IPS DF 4.7 (cell line): ENCODE measurements around the gene NEURL2.
"Not testable (repeated sequence)": the region's sequence is repeated elsewhere in the genome, so short reads cannot be mapped to it uniquely, and the experiment has no call there.

Experiments used
- DNase-seq: peaks from one replicate; pipeline ENCODE4 v3.0.0-alpha.2; 2013; ENCODE audit warnings: low spot score; ENCODE audit errors: extremely low read depth

The NEURL2 gene

DNA sequence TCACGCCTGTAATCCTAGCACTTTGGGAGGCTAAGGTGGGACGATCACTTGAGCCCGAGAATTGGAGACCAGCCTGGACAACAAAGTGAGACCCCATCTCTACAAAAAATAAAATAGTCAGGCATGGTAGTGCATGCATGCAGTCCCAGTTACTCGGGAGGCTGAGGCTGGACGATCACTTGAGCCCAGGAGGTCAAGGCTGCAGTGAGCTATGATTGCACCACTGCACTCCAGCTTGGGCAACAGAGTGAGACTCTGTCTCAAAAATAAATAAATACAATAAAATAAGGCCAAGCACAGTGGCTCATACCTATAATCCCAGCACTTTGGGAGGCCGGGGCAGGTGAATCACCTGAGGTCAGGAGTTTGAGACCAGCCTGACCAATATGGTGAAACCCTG is 10.3 kb upstream of the NEURL2 start:
- DNase-seq, result not testable (repeated sequence)

DNA sequence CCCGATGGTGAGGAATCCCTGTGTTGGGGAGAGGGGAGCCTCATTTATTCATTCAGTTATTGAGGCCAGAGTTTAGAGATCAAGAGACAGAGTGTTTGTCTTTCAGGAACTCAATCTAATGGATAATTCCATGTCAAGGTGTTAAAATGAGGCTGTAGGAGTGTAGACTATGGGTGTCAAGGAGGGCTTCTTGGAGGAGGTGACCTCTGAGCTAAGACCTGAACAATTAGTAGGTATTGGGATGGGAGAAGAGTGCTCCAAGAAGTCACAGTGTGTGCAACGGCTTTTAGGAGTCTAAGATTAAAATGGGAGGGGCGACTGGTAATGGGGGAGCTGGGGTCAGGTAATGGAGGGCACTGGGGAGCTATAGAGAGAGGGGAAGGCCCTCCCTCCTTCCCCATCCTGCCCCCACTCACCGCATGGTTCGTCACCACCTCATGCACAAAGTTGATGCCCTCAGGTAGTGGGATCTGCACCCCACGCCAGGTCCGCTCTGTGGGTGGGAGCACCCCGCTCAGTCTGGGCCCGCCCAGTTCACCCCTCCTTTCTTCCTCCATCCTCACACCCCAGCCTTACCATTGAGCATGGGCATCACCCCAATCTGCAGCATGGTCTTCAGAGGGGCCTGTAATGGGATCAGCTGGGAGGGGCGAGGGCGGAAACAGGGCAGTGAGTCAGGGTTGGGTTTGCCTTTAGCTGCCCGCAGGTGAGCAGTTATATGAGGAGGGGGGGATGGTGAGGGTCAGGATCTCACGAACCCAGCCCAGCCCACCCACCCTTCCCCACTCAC is 8.2 kb upstream of the NEURL2 start:
- DNase-seq, result no peak

DNA sequence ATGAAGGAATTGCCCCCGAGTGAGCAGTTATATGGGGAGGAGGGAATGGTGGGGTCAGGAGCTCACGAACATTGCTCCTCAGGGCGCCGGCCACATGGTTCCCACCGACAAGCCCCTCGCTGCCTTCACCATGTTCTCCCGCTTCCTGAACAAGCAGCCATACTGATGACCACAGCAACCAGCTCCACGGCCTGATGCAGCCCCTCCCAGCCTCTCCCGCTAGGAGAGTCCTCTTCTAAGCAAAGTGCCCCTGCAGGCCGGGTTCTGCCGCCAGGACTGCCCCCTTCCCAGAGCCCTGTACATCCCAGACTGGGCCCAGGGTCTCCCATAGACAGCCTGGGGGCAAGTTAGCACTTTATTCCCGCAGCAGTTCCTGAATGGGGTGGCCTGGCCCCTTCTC is 7.3 kb upstream of the NEURL2 start:
- DNase-seq, result no peak

DNA sequence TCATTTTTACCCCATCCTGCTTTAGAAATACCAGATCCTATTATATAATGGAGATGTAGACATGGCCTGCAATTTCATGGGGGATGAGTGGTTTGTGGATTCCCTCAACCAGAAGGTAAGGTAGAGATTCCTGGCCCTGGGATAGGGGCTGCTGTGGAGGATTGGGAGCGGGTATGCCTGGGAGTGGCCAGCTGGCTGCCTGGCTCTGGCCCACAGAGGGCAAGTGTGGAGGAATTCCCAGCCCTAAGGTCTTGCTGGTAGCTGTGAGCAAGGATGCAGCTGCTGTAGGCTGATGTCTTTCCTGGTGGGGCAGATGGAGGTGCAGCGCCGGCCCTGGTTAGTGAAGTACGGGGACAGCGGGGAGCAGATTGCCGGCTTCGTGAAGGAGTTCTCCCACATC is 6.7 kb upstream of the NEURL2 start:
- DNase-seq, result no peak

DNA sequence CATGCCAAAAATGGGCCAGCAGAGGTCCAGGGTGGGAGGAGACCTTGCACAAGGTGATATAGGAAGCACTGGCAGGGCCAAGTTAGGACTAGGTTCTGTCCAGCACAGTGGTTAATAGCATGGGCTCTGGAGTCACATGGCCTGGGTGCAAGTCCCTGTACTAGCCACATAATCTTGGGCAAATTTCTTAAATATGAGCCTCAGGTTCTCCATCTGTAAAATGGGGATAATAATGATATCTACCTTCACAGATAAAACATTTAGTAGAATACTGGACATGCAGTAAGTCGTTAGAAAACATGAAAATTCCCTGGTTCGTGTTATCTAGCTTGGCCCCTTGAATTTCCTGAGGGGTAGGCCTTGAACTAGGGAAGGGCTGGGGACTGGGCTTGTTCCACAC is 6.3 kb upstream of the NEURL2 start:
- DNase-seq, result no peak

DNA sequence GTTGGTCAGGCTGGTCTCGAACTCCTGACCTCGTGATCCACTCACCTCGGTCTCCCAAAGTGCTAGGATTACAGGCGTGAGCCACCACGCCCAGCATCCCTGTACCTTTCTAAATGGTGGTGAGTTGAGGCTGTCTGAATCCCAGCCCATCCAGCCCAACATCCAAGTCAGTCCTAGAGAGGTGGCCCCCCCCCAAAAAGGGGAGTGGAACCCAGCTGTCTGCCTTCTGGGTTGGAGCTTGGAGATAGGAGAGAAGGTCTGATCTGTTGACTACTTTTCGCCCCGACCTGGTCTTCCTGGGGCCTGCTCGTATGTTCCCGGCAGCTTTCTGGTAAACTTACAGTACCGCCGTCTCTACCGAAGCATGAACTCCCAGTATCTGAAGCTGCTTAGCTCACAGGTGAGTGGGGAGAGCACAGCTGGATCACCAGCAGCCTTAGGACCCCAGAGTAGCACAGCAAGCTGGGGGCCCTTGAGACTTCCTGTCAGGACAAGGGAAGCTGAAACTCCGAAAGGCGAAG is 5.7 kb upstream of the NEURL2 start:
- no peak for DNase-seq

DNA sequence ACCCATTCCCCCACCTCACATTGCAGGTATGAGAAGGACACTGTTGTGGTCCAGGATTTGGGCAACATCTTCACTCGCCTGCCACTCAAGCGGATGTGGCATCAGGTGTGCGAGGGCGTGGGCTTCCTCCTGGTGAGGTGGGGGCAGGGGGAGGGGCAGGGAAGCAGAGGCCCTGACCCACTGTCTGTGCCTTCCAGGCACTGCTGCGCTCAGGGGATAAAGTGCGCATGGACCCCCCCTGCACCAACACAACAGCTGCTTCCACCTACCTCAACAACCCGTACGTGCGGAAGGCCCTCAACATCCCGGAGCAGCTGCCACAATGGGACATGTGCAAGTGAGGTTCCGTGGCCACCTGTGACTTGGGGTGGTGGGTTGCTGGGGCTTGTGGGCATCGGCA is 3.8 kb upstream of the NEURL2 start:
- no peak for DNase-seq

DNA sequence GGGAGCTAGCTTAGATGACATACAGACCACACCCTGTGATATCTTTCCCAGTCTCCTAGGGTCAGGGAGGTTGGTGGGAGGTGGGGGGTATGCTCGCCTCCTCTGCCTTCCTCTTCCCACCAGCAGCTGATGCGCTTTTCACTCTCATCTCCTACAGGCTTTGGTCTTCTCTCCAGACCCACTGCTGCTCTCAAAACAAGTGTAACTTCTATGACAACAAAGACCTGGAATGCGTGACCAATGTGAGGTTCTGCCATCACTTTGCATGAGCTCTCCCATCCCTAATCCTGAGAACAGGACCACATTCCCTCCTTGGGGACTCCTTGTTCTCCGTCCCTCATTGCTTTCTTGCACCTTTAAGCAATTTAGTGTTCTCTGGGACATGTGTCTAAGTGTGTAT is 2.8 kb upstream of the NEURL2 start:
- DNase-seq, result no peak

DNA sequence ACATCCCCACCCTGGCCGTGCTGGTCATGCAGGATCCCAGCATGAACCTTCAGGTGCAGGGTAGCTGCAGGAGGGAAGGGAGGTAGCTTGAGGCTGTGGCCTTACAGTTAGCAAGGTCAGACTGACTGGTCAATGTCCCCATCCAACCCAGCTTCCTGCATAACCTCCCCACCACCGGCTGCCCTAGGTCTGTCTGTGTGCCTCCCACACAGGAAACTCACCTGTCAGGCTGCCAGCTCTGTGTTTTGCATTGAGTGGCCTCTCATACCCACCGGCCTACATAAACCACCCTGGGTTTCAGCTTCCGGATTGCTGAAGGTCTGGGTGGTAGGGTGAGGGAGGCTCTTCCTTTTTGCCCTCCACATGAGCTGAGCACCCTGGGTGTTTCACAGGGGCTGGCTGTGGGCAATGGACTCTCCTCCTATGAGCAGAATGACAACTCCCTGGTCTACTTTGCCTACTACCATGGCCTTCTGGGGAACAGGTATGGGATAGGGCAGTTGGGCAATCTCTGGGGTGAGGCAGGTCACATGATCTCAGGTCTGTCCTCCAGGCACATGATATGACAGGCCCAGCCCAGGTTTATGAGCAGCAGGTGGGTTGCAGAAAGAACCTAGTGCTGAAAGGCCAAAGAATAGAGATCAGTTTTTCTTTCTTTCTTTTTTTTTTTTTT is 2.0 kb upstream of the NEURL2 start:
- no peak for DNase-seq

DNA sequence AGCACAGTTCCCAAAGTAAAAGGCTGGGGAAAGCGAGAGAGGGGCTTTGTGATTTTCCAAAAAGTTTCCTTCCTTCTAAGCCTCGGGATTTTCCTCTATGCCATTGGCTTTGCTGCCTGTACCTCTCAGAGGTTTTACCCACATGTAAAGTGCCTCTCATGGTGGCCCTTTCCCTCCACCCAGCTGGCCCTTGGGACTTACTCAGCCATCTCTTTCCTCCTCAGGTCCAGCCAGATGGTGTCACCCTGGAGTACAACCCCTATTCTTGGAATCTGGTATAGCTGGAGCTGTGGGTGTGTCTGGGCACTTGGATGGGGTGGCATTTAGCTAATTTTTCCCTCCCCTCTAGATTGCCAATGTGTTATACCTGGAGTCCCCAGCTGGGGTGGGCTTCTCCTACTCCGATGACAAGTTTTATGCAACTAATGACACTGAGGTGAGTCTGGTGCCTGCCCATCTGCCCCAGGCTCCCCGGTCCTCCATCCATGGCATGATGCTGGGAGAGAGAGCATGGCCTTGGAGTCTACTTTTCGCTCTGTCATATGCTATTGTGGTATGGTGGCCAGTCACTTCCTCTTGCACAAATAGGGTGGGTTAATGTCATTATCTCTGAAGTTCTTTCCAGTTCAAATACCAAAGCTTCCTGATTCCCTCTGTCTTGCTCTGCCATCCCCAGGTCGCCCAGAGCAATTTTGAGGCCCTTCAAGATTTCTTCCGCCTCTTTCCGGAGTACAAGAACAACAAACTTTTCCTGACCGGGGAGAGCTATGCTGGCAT is 1.2 kb upstream of the NEURL2 start:
- DNase-seq, result no peak

DNA sequence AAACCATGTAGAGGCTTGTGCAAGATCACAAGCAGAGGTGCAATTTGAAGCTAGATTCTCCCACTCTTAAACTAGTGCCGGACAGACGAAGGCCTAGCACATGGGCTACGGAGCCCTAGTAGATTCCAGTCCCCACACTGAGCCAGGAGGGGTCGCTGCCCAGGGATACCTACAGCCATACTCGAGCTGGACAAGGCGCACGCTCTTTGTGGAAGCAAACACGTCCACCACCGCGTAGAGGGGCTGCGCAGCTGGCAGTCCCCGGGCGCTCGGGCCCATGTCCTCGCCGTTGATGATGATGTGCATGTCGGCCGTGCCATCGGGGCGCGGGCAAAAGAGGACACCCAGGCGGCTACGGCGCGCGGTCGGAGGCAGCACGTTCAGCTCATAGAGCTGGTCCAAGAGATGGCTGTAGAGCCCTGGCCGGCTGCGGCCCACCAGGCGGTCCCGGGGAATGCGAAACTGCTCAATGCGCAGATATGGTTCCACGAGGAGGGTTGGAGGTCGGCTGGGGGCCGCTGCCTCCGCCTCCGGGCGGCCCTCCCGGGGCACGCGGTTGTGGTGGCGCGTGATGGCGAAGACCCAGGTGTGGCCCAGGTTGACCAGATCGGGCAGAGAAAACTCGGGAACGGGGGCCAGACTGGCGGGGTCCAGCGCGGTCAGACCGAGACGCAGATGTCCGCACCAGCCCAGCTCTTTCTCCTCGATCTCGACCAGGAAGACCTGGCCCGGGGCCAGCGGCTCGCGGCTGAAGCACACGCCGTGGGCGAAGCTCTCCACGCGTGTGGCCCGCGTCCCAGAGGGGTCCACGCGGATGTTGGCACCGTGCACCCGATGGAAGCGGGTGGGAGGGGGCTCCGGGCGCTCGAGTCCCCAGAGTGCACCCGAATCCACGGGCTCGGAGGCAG is 677 bp downstream of the NEURL2 start:
- DNase-seq, result no peak

DNA sequence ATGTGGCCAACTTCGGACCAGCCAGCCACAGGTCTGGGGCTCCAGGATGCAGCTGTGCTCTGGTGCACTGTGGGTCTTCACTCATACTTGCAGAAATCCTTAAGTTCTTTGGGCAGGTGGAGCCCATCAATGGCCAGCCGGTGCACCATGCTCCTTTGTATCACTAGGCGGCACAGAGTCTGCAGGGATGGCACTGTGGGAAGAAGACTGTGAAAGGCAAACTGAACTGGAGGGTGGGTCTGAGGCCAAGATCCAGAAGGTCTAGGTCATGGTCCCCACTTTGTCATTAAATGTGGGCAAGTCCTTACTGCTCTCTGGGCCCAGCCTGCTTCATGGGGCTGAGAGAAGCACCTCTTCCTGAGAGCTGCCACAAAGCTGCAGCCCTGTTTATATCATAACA is 2.3 kb downstream of the NEURL2 start:
- no peak for DNase-seq

DNA sequence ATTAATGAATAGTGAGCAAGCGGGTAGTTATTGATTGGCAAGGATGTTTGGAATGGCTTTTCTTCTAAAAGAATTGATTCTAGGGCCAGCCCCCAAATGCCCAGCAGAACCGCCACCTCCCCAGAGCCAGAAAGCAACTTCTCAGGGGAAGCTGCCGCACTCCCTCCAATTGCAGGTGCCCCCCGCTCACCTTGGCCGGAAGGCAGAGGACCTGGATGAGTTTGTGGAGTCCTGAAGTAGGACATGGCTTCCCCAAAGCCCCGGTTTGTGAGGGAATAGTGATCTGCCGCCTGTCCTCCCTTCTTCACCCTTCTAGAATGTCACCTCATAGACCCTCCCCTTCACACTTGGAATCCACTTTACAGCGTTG is 3.7 kb downstream of the NEURL2 start, which contains the start of gene SPATA25:
Gene SPATA25 (minus strand): TSS at position 277 of the 370 bp plus-strand sequence. CDS start 32 bp downstream, at position 245.
- no peak for DNase-seq

DNA sequence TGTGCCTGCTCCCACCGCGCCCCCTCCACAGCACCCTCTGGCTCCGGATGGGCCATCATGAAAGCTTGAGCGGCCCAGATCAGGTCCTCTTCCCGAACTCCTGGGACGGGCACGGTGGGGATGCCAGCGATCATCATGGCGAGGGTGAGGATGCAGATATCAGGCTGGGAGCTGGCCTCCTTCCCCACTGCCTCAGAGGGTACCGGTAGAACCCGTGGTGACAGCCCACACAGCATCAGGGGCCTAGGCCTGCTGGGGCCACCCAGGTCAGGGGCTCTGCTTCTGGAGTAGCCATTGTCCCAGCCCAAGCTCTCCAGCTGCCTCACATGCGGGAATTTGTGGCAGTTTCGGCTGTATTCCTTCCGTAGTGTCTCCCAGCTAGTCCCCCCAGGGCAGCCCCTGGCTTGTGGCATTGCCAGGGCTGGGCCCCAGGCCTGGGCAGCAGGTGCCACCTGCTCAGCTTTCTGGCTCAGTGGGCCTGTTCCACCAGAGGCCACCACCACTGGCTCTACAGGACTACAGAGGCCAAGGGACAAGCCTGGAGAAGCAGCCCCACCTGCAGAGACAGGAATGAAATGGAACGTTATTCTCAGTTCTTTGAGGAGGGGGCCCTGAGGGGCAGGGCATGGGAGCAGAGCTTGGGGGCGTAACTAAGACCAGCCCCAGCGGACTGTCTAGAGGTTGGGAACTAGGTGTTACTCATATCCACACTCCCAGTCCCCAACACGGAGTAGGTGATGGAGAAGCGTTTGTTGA is 4.2 kb downstream of the NEURL2 start:
- no peak for DNase-seq

DNA sequence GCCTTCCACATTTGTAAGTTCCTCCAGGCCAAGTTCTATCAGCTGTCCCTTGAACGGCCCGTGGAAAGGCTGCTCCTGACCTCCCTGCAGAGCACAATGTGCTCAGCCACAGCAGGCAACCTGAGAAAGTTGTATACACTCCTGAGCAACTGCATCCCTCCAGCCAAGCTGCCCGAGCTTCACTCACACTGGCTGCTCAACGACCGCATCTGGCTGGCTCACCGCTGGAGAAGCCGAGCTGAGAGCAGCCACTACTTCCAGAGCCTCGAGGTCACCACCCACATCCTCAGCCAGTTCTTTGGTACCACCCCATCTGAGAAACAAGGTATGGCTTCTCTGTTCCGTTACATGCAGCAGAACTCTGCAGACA is 7.9 kb downstream of the NEURL2 start:
- DNase-seq, result no peak

DNA sequence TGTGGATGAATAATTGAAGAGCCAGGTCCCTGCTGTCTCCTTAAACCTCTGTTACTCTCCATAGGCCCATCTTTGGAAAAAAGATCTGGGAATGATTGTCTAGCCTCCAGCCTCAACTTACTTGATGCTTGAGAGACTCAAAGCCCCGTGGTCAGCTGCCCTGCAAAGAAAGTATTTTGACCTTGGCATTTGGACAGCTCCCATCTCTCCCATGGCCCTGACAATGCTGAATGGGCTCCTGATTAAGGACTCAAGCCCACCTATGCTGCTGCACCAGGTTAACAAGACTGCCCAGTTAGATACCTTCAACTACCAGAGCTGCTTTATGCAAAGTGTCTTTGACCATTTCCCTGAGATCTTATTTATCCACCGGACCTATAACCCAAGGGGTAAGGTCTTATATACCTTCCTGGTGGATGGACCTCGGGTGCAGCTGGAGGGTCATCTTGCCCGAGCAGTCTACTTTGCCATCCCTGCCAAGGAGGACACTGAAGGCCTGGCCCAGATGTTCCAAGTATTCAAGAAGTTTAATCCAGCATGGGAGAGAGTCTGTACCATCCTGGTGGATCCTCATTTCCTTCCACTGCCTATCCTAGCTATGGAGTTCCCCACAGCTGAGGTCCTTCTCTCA is 8.4 kb downstream of the NEURL2 start:
- no peak for DNase-seq

DNA sequence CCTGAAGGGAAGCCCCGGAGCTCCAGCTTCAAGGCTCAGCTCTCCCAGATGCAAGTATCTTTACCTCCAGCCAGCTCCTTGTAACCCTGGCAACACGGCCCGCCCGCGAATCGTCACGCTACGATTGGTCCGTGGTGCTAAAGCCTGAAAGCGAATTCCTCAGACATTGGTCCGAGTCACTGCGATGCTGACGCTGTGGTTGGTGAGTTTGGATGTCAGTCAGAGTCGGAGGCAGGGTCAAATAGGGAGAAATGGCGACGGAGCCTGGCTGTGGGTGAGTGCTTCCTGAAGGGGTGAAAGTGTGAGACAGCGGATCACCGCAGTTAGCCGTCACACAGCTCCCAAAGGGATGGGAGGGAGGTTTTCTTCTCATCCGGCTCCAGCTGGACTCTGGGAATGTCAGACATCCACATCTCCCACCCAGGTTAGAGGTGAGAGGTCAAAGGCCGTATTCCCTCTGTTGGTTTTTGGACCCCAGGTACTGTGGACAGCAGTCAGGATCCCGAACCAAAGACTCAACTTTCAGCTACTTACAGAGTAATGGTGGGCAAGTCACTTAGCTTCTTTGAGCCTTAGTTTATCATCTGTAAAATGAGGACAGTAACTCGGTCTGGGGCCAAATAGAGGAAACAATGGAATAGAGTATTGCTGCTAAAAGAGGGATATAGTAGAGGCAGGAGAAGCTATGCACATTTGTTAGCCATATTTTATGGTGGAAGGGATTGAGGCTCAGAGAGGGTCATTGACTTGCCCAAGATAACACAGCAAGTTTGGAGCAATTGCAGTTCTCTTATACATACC is 9.8 kb downstream of the NEURL2 start, which contains the start of gene ZSWIM1:
Gene ZSWIM1 (plus strand): TSS at position 240 of the 801 bp plus-strand sequence. CDS start 1,366 bp downstream, outside the sequence.
- DNase-seq, result peak; percentile 100

DNA sequence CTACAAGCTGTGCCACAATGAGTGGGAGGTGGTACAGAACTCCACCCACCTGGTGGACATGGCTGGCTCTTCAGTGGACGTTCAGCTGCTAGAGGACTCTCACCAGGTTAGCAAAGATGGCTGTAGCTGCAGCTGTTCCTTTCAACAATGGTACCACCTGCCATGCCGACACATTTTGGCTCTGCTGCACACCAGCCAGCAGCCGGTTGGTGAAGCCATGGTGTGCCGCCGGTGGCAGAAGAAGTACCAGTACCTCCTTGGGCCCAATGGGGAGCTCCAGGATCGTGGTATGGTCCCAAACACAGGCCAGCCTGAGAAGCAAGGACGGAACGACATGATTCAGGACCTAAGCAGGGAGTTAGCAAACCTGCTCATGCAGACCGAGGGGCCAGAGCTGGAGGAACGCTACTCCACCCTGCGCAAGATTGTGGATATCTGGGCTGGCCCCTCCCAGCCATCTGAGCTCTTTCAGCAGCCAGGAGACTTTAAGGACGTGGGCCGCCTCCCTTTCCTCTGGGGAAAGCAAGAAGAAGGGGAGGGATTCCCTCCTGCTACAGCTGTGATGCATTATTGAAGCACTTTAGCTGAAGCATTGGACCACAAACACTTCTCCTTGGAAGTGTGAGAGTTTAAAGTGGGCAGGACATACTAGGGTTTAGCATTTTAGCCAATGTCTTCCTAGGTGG is 12.8 kb downstream of the NEURL2 start:
- no peak for DNase-seq
